ENCODE results near the gene WRAP73. TPM values are rescaled to one million over a fixed set of nuclear protein-coding genes. Genes with fewer than 3 reads are reported as not detected.
A peak's percentile ranks its signal among the peaks of the same experiment; 100 is the strongest.

Gene WRAP73, protein sequence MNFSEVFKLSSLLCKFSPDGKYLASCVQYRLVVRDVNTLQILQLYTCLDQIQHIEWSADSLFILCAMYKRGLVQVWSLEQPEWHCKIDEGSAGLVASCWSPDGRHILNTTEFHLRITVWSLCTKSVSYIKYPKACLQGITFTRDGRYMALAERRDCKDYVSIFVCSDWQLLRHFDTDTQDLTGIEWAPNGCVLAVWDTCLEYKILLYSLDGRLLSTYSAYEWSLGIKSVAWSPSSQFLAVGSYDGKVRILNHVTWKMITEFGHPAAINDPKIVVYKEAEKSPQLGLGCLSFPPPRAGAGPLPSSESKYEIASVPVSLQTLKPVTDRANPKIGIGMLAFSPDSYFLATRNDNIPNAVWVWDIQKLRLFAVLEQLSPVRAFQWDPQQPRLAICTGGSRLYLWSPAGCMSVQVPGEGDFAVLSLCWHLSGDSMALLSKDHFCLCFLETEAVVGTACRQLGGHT
- 10 to 100 TPM; 27.8 to 35.4 (median 30.1) TPM for total RNA-seq
- total RNA-seq (2013), result 21.5 TPM

DNA sequence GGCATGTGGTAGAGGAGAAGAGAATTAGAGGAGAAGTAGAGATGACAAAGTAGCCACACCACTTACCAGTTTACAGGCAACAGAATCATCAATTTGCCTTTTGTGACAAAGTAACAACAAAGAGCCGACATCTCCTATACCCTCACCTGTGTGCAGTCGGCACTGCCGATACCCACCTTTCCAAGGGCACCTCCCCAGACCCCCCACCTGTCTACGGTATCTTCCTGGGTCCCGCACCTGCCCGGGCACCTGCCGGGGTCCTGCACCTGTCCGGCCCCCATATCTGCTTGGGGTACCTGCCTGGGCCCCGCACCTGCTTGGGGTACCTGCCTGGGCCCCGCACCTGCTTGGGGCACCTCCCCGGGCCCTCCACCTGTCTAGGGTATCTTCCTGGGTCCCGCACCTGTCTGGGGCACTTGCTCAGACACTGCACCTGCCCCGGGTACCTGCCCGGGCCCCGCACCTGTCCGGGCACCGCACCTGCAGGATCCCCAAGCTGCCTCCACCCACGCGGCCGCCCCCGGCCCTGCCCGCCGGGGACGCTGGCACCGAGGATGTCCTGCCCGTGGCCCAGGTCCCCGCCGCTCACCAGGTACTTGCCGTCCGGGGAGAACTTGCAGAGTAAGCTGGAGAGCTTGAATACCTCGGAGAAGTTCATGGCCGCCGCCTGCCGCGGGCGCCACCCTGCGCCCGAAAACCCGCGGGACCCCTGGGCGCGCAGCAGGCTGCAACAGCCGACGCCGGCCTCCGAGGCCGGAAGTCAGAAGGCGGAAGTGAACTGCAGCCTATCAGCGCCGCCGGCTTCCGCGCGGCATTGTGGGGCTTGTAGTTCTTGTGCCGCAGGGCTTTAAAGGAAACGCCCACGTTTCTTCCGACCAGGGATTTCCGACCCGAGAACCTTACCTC lies at the start of gene WRAP73:
WRAP73 (minus strand) TSS at position 762 of the 906 bp plus-strand sequence; CDS start at position 658, 104 bp downstream.
- Mint-ChIP-seq H3K27me3 (ENCODE audit: low read depth in 2 of 2) (peaks cover 24 to 26% of the 10 kb centered on the region in 2 donors), H3K9me3 (no peaks in the 10 kb centered on the region), H3K36me3 (no peaks in the 10 kb centered on the region), H3K27ac (peak within 1 kb of the TSS; percentile 38 to 72), H3K4me1 (peaks cover 29 to 34% of the 10 kb centered on the region in 2 donors), H3K4me3 (peak within 1 kb of the TSS; percentile 87)
- intact Hi-C loops (cut with micrococcal nuclease), result no loop called here
- 4% methylated on average over 60 of the region's 60 CpGs for WGBS (ENCODE audit: insufficient coverage)
- H3K27ac ChIP-seq (ENCODE audit: low read length), result no peak within 1 kb of the TSS
- peaks cover 19% of the 10 kb centered on the region for H3K36me3 ChIP-seq (ENCODE audit: control insufficient read depth, insufficient read depth, low read length)
- peaks cover 33% of the 10 kb centered on the region for H3K4me1 ChIP-seq (ENCODE audit: control insufficient read depth, insufficient read depth, low read length)
- H3K9me3 ChIP-seq (ENCODE audit: control insufficient read depth, insufficient read depth, low read length), result no peaks in the 10 kb centered on the region
- TF ChIP-seq, protein P1, sequence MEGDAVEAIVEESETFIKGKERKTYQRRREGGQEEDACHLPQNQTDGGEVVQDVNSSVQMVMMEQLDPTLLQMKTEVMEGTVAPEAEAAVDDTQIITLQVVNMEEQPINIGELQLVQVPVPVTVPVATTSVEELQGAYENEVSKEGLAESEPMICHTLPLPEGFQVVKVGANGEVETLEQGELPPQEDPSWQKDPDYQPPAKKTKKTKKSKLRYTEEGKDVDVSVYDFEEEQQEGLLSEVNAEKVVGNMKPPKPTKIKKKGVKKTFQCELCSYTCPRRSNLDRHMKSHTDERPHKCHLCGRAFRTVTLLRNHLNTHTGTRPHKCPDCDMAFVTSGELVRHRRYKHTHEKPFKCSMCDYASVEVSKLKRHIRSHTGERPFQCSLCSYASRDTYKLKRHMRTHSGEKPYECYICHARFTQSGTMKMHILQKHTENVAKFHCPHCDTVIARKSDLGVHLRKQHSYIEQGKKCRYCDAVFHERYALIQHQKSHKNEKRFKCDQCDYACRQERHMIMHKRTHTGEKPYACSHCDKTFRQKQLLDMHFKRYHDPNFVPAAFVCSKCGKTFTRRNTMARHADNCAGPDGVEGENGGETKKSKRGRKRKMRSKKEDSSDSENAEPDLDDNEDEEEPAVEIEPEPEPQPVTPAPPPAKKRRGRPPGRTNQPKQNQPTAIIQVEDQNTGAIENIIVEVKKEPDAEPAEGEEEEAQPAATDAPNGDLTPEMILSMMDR (IDR thresholded peaks at IDR 0.05), result peak; percentile 15
- H3K4me3 ChIP-seq (ENCODE audit: low read length), result peak within 1 kb of the TSS; percentile 78
- H3K27me3 ChIP-seq (ENCODE audit: control insufficient read depth, insufficient read depth, low read length), result peaks cover 26% of the 10 kb centered on the region
- DNase-seq (peak; percentile 80 to 95), ATAC-seq (peak; percentile 97 to 99 (median 98))

DNA sequence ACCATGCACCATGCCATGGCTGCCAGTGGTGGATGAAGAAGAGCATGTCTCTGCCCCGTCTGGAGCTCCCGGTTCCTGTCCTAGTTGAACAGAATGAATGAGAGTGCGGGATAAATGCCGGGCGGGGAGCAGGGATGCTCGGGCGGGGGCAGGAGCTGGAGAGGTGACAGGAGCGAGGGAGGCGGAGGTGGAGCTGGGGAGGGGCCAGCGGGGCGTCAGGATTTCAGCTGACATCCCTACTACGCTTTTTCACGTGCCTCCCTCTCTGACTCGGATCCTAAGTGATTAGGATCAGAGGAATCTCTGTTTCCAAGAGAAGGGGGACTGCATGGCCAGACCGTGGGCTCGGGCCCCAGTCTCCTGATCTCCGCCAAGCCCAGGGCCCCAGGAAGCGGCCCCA lies 49.7 kb upstream of the WRAP73 start:
- ATAC-seq (no peak), DNase-seq (no peak)
- Mint-ChIP-seq H3K4me3 (no peak overlapping the region), H3K9me3 (no peaks in the 10 kb centered on the region), H3K36me3 (no peaks in the 10 kb centered on the region), H3K27ac (no peak overlapping the region), H3K27me3 (ENCODE audit: low read depth in 2 of 2) (no peaks in the 10 kb centered on the region), H3K4me1 (peaks cover 5 to 19% of the 10 kb centered on the region in 2 donors)
- no peaks in the 10 kb centered on the region for H3K9me3 ChIP-seq (ENCODE audit: control insufficient read depth, insufficient read depth, low read length)
- peaks cover 5% of the 10 kb centered on the region for H3K4me1 ChIP-seq (ENCODE audit: control insufficient read depth, insufficient read depth, low read length)
- 77% methylated on average over 18 of the region's 18 CpGs for WGBS (ENCODE audit: insufficient coverage)
- no peaks in the 10 kb centered on the region for H3K36me3 ChIP-seq (ENCODE audit: control insufficient read depth, insufficient read depth, low read length)
- no peak overlapping the region for H3K4me3 ChIP-seq (ENCODE audit: low read length)
- H3K27ac ChIP-seq (ENCODE audit: low read length), result no peak overlapping the region
- intact Hi-C loops (cut with micrococcal nuclease), result no loop called here
- TF ChIP-seq, protein P1 (IDR thresholded peaks at IDR 0.05), result no peak
- H3K27me3 ChIP-seq (ENCODE audit: control insufficient read depth, insufficient read depth, low read length), result no peaks in the 10 kb centered on the region

DNA sequence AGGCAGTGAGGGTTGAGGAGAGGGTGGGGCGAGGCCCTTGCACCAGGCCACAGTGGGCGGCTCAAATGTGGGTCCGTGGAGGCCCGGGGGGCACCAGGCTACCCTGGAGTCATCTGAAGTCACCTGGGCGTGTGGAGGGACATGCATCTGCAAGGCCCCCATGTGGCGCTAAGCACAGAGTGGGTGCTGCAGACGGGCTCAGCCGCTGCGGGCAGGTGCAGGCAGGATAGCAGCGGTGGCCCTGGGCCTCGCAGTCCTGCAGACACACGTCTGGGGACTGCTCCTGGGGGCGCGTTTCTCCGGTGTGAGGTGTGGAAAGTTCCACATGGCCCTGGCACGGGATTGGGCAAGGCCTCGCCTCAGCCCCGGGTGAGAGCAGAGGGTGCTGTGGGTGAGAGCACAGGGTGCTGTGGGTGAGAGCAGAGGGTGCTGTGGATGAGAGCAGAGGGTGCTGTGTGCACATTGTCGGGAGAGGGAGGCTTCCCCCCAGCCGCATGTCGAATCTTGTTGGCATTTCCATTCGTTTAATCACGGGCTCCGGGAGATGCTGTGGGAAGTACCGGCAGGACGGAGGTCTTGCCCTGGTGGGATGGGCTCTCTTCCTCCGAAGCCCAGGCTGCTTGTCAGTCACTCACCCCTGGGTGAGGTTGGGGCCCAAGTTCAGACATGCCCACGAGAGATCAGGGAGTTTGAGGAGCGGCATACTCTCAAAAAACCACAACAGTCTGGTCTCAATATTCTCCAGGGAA lies 48.9 kb upstream of the WRAP73 start:
- intact Hi-C loops (cut with micrococcal nuclease), result no loop called here
- Mint-ChIP-seq H3K9me3 (no peaks in the 10 kb centered on the region), H3K36me3 (no peaks in the 10 kb centered on the region), H3K4me1 (peaks cover 0 to 13% of the 10 kb centered on the region in 2 donors), H3K27ac (no peak overlapping the region), H3K27me3 (ENCODE audit: low read depth in 2 of 2) (no peaks in the 10 kb centered on the region), H3K4me3 (no peak overlapping the region)
- H3K27ac ChIP-seq (ENCODE audit: low read length), result no peak overlapping the region
- no peaks in the 10 kb centered on the region for H3K4me1 ChIP-seq (ENCODE audit: control insufficient read depth, insufficient read depth, low read length)
- H3K36me3 ChIP-seq (ENCODE audit: control insufficient read depth, insufficient read depth, low read length), result no peaks in the 10 kb centered on the region
- H3K27me3 ChIP-seq (ENCODE audit: control insufficient read depth, insufficient read depth, low read length), result no peaks in the 10 kb centered on the region
- DNase-seq (no peak), ATAC-seq (no peak)
- H3K4me3 ChIP-seq (ENCODE audit: low read length), result no peak overlapping the region
- TF ChIP-seq, protein P1 (IDR thresholded peaks at IDR 0.05), result no peak
- no peaks in the 10 kb centered on the region for H3K9me3 ChIP-seq (ENCODE audit: control insufficient read depth, insufficient read depth, low read length)
- WGBS (ENCODE audit: insufficient coverage), result 89% methylated on average over 29 of the region's 29 CpGs
